Nephron progenitor cell (in vitro differentiated cells): ENCODE data around the gene LARP7.
"Not testable (repeated sequence)": the region's sequence is repeated elsewhere in the genome, so short reads cannot be mapped to it uniquely, and the experiment has no call there.

Experiments
- DNase-seq: peaks from one replicate; pipeline ENCODE4 v3.0.0; 2021
- H3K27ac Mint-ChIP-seq: 2 replicates; pipeline ENCODE4 v1.8.0; 2021; ENCODE audit warnings: mild to moderate bottlenecking, moderate library complexity, mixed read lengths
- H3K27me3 Mint-ChIP-seq: 2 replicates; pipeline ENCODE4 v1.8.0; 2021; ENCODE audit warnings: mild to moderate bottlenecking, low read depth, mixed read lengths; ENCODE audit not compliant: poor library complexity
- H3K36me3 Mint-ChIP-seq: 2 replicates; pipeline ENCODE4 v1.8.0; 2021; ENCODE audit warnings: low read depth, mixed read lengths
- H3K4me1 Mint-ChIP-seq: 2 replicates; pipeline ENCODE4 v1.8.0; 2021; ENCODE audit warnings: mixed read lengths
- H3K4me3 Mint-ChIP-seq: 2 replicates; pipeline ENCODE4 v1.8.0; 2021; ENCODE audit warnings: mild to moderate bottlenecking, moderate library complexity, mixed read lengths
- H3K9me3 Mint-ChIP-seq: 2 replicates; pipeline ENCODE4 v1.8.0; 2021; ENCODE audit warnings: mild to moderate bottlenecking, moderate library complexity, mixed read lengths
- CTCF ChIP-seq: fragments of 200-600 bp; sonication (generic); IDR thresholded peaks from 2 replicates; pipeline ENCODE4 v1.5.0; 2021; ENCODE audit warnings: antibody characterized with exemption

The LARP7 gene

GRCh38 chr4:112594993-112595392 is 42.0 kb upstream of the LARP7 start:
- Mint-ChIP-seq H3K27ac (no peak overlapping the region), H3K4me3 (no peak overlapping the region), H3K36me3 (peaks cover 52% of the 10 kb centered on the region), H3K27me3 (no peaks in the 10 kb centered on the region), H3K4me1 (no peaks in the 10 kb centered on the region), H3K9me3 (peaks cover 11% of the 10 kb centered on the region)
- no peak for DNase-seq
- TF ChIP-seq CTCF, result no peak

DNA sequence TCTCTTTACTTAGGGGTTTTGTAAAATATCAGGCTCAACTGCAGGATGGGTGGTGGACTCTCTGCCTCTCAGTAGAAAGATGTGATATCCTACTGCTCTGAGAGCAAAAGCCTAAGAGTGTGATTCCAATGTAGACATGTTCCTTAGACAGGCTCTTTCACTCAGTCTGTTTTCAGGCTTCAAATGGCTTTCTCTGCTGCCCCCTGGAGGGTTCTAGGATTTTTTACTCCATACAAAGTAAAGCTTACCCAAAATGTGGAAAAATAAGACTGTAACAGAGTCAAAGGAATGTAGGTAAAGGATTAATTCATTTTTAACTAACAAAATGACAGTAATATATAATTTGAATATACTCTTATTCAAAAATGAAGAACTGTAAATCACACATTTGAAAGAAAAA is 32.4 kb upstream of the LARP7 start:
- peak; percentile 50 for DNase-seq
- H3K27ac Mint-ChIP-seq, result no peak overlapping the region
- no peaks in the 10 kb centered on the region for H3K4me1 Mint-ChIP-seq
- peak; percentile 67 for TF ChIP-seq CTCF
- H3K27me3 Mint-ChIP-seq, result no peaks in the 10 kb centered on the region
- no peaks in the 10 kb centered on the region for H3K9me3 Mint-ChIP-seq
- no peak overlapping the region for H3K4me3 Mint-ChIP-seq
- H3K36me3 Mint-ChIP-seq, result peaks cover 28% of the 10 kb centered on the region

DNA sequence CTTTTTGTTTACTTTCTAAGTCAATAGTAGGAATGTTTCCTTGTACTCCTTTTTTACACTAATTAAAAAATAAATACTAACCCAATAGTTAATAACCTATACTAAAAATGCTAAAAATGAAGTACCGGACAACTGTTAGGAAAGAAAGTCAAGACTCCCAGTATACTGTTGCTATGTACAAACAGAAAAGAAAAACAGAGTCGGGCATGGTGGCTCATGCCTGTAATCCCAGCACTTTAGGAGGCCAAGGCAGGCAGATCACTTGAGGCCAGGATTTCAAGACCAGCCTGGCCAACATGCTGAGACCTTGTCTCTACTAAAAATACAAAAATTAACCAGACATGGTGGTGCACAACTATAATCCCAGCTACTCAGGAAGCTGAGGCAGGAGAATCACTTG is 24.1 kb upstream of the LARP7 start:
- H3K9me3 Mint-ChIP-seq, H3K27ac Mint-ChIP-seq, H3K27me3 Mint-ChIP-seq, H3K4me1 Mint-ChIP-seq, H3K4me3 Mint-ChIP-seq, DNase-seq: not testable (repeated sequence)
- H3K36me3 Mint-ChIP-seq, result peaks cover 44% of the 10 kb centered on the region

DNA sequence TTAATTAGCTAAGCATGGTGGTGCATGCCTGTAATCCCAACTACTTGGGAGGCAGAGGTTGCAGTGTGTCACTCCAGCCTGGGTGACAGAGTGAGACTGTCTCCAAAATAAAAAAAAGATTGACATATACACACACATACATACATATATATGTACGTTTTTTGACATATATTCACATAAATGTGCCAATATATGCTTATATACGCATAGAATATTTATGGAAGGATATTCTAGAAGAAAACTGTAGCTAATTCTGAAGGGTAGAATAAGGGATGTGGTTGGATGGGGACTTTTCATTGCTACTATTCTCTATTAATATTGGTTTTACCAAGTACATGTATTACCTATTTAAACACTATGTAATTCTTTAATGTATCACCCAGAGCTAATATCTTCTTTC is 20.0 kb upstream of the LARP7 start:
- DNase-seq, result no peak
- Mint-ChIP-seq H3K9me3 (no peaks in the 10 kb centered on the region), H3K27me3 (peaks cover 3% of the 10 kb centered on the region), H3K4me3 (no peak overlapping the region), H3K27ac (no peak overlapping the region), H3K4me1 (no peaks in the 10 kb centered on the region), H3K36me3 (peaks cover 47% of the 10 kb centered on the region)
- TF ChIP-seq CTCF, result no peak

GRCh38 chr4:112626228-112626627 is 10.7 kb upstream of the LARP7 start:
- Mint-ChIP-seq H3K4me3 (no peak overlapping the region), H3K4me1 (no peaks in the 10 kb centered on the region), H3K36me3 (peaks cover 34% of the 10 kb centered on the region), H3K27me3 (no peaks in the 10 kb centered on the region), H3K9me3 (no peaks in the 10 kb centered on the region), H3K27ac (no peak overlapping the region)
- TF ChIP-seq CTCF, result no peak
- no peak for DNase-seq

DNA sequence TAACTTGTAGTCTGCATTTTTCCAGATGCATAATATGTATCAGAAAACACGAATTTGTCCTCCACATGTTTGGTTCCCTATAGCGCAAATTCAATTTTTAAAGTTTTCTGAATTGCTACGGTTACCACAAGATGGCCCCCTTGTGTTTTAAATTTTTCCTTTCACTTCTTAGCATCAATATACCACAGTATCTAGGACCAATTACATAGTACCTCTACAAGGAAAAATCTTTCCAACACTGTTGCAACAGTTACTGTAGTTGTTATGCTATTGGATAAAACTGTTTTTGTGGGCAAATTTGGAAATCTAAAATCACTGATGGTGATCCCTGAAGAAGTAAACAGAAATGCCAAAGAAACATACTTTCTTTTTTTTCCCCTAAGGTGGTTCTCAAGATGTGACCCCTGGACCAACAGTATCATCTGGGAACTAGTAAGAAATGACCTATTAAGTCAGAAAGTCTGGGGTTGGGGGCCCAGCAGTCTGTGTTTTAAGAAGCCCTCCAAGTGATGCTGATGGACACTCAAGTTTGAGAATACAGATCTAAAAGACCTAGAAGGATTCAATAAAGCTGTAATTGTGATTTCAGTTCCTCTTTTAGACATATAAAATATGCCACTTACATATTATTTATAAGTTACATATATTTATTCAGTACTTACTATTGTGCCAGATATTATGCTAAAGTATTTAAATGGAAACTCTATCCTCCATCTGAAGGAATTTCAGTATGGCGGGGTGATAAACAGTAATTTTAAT is 3.3 kb upstream of the LARP7 start:
- TF ChIP-seq CTCF, result peak; percentile 54
- no peak overlapping the region for H3K27ac Mint-ChIP-seq
- no peaks in the 10 kb centered on the region for H3K27me3 Mint-ChIP-seq
- no peaks in the 10 kb centered on the region for H3K9me3 Mint-ChIP-seq
- H3K4me3 Mint-ChIP-seq, result no peak overlapping the region
- no peak for DNase-seq
- H3K36me3 Mint-ChIP-seq, result peaks cover 3% of the 10 kb centered on the region
- peaks cover 5% of the 10 kb centered on the region for H3K4me1 Mint-ChIP-seq
